Dendritic cell treated with granulocyte-macrophage colony-stimulating factor and Interleukin-4, amounts not matched to agents 40 ng/mL and 50 ng/mL, for 4 days (primary cell): ENCODE data around the gene CSTPP1.

Source experiments
- H3K27ac Mint-ChIP-seq: one replicate; pipeline ENCODE4 v1.8.0; 2022; ENCODE audit warnings: mild to moderate bottlenecking, mixed read lengths
- H3K27me3 Mint-ChIP-seq: one replicate; pipeline ENCODE4 v1.8.0; 2022; ENCODE audit warnings: mild to moderate bottlenecking, mixed read lengths
- H3K36me3 Mint-ChIP-seq: one replicate; pipeline ENCODE4 v1.8.0; 2022; ENCODE audit warnings: low read depth, mixed read lengths
- H3K4me1 Mint-ChIP-seq: one replicate; pipeline ENCODE4 v1.8.0; 2022; ENCODE audit warnings: low read depth, mixed read lengths
- H3K4me3 Mint-ChIP-seq: one replicate; pipeline ENCODE4 v1.8.0; 2022; ENCODE audit warnings: mild to moderate bottlenecking, moderate library complexity, mixed read lengths
- H3K9me3 Mint-ChIP-seq: one replicate; pipeline ENCODE4 v1.8.0; 2022; ENCODE audit warnings: mixed read lengths
- intact Hi-C: fragments of 100-400 bp; cut with micrococcal nuclease; formaldehyde crosslinking; loops from one replicate; pipeline ENCODE4 v1.15.0; 2022

CSTPP1 gene

DNA sequence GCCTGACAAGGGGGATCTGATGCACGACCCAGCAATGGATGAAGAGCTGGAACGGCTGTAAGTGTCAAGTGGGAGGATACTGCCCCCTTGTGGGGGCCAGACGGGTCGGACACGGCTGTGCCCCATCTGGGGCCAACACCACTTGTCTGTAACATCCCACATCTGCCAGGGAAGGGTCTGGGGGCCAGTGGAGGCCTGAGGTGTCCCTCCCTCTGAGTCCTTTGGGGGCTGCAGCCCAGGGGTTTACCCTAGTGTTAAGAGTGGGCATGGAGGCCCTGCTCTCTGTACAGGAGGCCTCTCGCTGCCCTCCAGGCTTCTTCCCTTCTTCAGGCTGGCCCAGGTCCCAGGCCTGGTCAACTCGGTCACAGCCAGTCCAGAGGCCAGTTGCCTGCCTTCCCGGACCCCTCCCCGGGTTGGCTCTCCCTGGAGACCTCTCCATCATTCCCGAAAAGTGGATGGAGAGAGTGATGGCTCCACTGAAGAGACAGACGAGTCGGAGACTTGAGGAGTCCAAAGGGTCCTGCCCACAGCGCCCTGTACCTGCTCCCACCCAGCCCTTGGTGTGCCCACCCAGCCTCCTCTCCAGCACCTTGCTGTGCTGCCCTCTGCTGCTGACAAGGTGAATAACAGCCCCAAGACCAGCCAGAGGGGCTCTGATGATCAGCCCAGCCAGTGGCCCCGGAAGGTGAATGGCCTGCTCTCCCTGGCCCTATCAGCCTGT lies 224.7 kb downstream of the CSTPP1 start:
- intact Hi-C loops: no loop called here
- no peaks in the 10 kb centered on the region for H3K27me3 Mint-ChIP-seq
- peaks cover 64% of the 10 kb centered on the region for H3K36me3 Mint-ChIP-seq
- no peaks in the 10 kb centered on the region for H3K9me3 Mint-ChIP-seq
- H3K27ac Mint-ChIP-seq: no peak overlapping the region
- peaks cover 11% of the 10 kb centered on the region for H3K4me1 Mint-ChIP-seq
- H3K4me3 Mint-ChIP-seq: no peak overlapping the region

DNA sequence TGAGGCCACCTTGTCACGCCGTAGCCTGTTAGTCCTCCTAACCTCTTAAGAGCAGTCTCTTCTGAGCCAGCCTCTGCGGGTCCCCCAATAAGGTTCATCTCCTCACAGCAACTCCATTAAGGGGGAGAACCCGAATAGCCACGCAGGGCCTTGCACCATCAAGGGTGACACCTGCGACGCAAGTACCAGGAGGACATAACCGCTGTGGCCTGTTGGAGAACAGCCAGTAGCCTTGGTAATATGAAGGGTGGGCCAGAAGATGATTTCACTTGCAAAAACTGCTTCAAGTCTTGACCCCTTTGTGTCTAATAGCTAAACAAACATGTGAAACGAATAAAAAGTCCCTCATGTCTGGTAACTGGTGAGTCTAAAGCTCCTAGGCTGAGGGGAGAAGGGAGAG lies 225.3 kb downstream of the CSTPP1 start:
- peaks cover 11% of the 10 kb centered on the region for H3K4me1 Mint-ChIP-seq
- no peaks in the 10 kb centered on the region for H3K27me3 Mint-ChIP-seq
- intact Hi-C loops: no loop called here
- no peak overlapping the region for H3K4me3 Mint-ChIP-seq
- peaks cover 67% of the 10 kb centered on the region for H3K36me3 Mint-ChIP-seq
- no peak overlapping the region for H3K27ac Mint-ChIP-seq
- H3K9me3 Mint-ChIP-seq: no peaks in the 10 kb centered on the region

DNA sequence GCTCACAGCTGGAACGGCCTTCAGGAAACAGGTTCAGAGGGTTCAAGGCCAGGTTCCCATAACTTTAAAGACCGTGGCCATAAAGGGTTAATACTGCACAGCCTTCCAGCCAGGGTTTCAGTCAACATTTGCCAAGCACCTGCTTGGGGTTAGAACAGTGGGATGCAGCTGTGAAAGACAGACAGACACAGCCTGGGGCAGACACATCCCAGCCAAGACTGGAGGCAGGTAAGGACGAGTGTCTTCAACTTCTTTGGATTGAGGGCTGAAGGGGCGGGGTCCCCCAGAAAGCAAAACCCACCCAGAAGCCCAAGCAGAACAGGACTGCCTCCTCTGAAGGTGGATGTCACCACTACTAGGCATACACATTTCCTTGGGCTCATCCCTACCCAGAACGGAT lies 225.9 kb downstream of the CSTPP1 start:
- Mint-ChIP-seq H3K9me3 (no peaks in the 10 kb centered on the region), H3K27me3 (no peaks in the 10 kb centered on the region), H3K27ac (no peak overlapping the region), H3K36me3 (peaks cover 70% of the 10 kb centered on the region), H3K4me1 (peaks cover 11% of the 10 kb centered on the region), H3K4me3 (no peak overlapping the region)
- intact Hi-C loops: no loop called here

DNA sequence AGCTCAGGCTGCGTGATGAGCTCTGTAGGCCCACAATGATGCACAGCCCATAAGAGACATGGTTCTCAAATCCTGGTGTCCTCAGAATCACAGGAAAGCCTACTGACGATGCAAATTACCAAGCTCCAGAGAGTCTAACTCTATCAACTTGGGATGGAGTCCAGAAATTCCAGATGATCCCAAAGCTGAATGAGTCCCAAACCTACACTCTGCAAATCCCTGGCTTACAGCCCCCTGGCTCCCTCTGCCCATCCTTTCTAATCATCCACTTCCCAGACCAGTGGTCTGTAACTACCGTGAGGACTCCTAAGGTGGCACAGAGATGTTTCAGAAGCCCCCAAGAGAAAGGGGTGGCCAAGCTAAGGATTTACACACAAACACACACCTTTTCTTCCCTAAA lies 226.6 kb downstream of the CSTPP1 start:
- H3K27ac Mint-ChIP-seq: no peak overlapping the region
- H3K4me3 Mint-ChIP-seq: no peak overlapping the region
- H3K9me3 Mint-ChIP-seq: no peaks in the 10 kb centered on the region
- H3K27me3 Mint-ChIP-seq: no peaks in the 10 kb centered on the region
- intact Hi-C loops: no loop called here
- peaks cover 10% of the 10 kb centered on the region for H3K4me1 Mint-ChIP-seq
- H3K36me3 Mint-ChIP-seq: peaks cover 77% of the 10 kb centered on the region

GRCh38 chr11:47163898-47164297 lies 227.3 kb downstream of the CSTPP1 start:
- intact Hi-C loops: no loop called here
- H3K36me3 Mint-ChIP-seq: peaks cover 84% of the 10 kb centered on the region
- no peaks in the 10 kb centered on the region for H3K27me3 Mint-ChIP-seq
- H3K9me3 Mint-ChIP-seq: no peaks in the 10 kb centered on the region
- no peak overlapping the region for H3K27ac Mint-ChIP-seq
- H3K4me1 Mint-ChIP-seq: peaks cover 6% of the 10 kb centered on the region
- no peak overlapping the region for H3K4me3 Mint-ChIP-seq

DNA sequence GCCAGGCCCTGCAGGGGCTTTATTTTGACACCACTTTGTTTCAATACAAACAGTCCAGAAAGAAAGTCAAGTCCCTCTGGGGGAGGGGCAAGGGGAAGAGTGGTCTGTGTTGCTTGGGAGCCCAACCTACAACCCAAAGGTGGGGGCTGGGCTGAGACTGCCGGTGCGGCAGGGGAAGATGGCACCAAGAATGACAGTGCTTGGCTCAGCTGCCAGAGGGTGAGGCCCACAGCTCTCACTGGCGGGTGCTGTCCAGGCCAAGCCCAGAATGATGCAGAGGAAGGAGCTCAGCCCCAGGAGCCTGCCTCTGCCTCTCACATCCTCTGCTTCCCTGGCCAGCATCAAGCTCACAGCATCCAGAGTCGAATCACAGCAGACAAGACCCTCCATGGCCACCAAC lies 227.8 kb downstream of the CSTPP1 start:
- Mint-ChIP-seq H3K27ac (no peak overlapping the region), H3K36me3 (peaks cover 84% of the 10 kb centered on the region), H3K4me3 (no peak overlapping the region), H3K9me3 (no peaks in the 10 kb centered on the region), H3K4me1 (peaks cover 6% of the 10 kb centered on the region), H3K27me3 (no peaks in the 10 kb centered on the region)
- intact Hi-C loops: no loop called here

GRCh38 chr11:47165253-47165840 lies 228.8 kb downstream of the CSTPP1 start:
- H3K36me3 Mint-ChIP-seq: peaks cover 90% of the 10 kb centered on the region
- peaks cover 6% of the 10 kb centered on the region for H3K4me1 Mint-ChIP-seq
- H3K4me3 Mint-ChIP-seq: no peak overlapping the region
- H3K27ac Mint-ChIP-seq: no peak overlapping the region
- H3K9me3 Mint-ChIP-seq: no peaks in the 10 kb centered on the region
- H3K27me3 Mint-ChIP-seq: no peaks in the 10 kb centered on the region
- intact Hi-C loops: no loop called here

DNA sequence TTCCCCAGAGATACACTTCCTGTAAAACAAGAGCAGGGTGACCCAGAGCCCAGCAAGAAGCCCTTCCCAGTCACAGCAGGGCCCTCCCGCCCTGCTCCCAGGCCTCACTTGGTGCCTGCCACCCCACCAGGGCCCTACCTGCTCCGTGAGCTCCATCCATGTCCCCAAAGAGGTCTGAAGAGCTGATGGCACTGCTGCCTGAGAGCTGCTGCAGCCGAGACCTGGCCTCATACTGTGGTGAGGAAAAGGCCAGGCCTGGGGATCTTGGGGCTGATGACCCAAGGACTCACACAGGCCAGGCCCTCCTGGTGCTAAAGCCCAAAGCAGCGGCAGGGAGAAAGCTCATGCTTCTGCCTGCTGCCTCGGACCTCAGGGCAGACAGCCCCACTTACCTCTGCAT lies 229.8 kb downstream of the CSTPP1 start:
- peaks cover 100% of the 10 kb centered on the region for H3K36me3 Mint-ChIP-seq
- no peaks in the 10 kb centered on the region for H3K27me3 Mint-ChIP-seq
- H3K9me3 Mint-ChIP-seq: no peaks in the 10 kb centered on the region
- no peak overlapping the region for H3K4me3 Mint-ChIP-seq
- intact Hi-C loops: no loop called here
- H3K27ac Mint-ChIP-seq: no peak overlapping the region
- peaks cover 8% of the 10 kb centered on the region for H3K4me1 Mint-ChIP-seq

DNA sequence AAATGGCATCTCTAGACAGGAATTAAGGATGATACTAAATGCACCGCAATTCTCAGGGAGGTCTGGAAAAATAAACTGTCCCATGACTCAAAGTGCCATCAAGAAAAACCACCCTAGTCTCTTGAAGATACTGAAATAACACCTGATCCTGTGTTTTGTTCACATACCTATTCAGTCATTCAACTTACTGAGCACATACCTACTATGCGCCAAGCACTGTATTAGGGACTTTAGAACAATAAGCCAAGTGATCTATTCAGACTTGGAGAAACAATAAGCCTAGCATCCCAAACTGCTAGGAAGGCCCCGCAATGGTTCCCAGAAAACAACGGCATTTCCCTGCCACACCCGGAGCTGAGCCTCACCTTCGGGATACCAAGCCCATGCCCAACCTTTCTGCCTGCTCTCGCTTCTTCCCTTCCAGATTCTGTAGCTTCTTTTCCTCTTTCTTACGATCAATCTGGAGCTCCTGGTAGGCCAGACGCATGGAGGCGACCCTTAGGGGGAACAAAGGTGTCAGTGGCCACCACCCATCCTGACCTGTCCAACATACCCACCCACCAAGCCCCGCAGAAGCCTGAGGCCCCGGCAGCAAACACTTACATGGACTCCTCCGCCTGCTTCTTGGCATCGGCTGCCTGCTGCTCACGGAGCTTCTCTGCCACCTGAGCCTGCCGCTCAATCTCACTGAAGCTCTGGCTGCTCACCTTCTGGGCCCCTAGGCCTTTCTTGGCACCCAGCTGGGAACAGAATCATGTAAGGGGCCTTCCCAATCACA lies 234.7 kb downstream of the CSTPP1 start:
- H3K4me1 Mint-ChIP-seq: peaks cover 39% of the 10 kb centered on the region
- no peaks in the 10 kb centered on the region for H3K27me3 Mint-ChIP-seq
- H3K36me3 Mint-ChIP-seq: peaks cover 100% of the 10 kb centered on the region
- intact Hi-C loops: no loop called here
- no peak overlapping the region for H3K4me3 Mint-ChIP-seq
- H3K27ac Mint-ChIP-seq: no peak overlapping the region
- no peaks in the 10 kb centered on the region for H3K9me3 Mint-ChIP-seq

- intact Hi-C loops: no loop called here
- H3K27ac Mint-ChIP-seq: no peak overlapping the region
- no peaks in the 10 kb centered on the region for H3K27me3 Mint-ChIP-seq
- no peaks in the 10 kb centered on the region for H3K9me3 Mint-ChIP-seq
- peaks cover 39% of the 10 kb centered on the region for H3K4me1 Mint-ChIP-seq
- peaks cover 100% of the 10 kb centered on the region for H3K36me3 Mint-ChIP-seq
- no peak overlapping the region for H3K4me3 Mint-ChIP-seq
Observed at GRCh38 chr11:47171856-47172255, 235.3 kb downstream of the CSTPP1 start.

GRCh38 chr11:47172740-47173336 lies 236.3 kb downstream of the CSTPP1 start:
- Mint-ChIP-seq H3K4me3 (no peak overlapping the region), H3K4me1 (peaks cover 48% of the 10 kb centered on the region), H3K27ac (no peak overlapping the region), H3K36me3 (peaks cover 91% of the 10 kb centered on the region), H3K27me3 (no peaks in the 10 kb centered on the region), H3K9me3 (no peaks in the 10 kb centered on the region)
- intact Hi-C loops: no loop called here

- H3K27ac Mint-ChIP-seq: peak overlapping the region; percentile 91
- H3K27me3 Mint-ChIP-seq: no peaks in the 10 kb centered on the region
- intact Hi-C loops: no loop called here
- H3K36me3 Mint-ChIP-seq: peaks cover 61% of the 10 kb centered on the region
- H3K4me3 Mint-ChIP-seq: peak overlapping the region; percentile 98
- no peaks in the 10 kb centered on the region for H3K9me3 Mint-ChIP-seq
- H3K4me1 Mint-ChIP-seq: peaks cover 55% of the 10 kb centered on the region
Observed at GRCh38 chr11:47175746-47176327, 239.3 kb downstream of the CSTPP1 start.

DNA sequence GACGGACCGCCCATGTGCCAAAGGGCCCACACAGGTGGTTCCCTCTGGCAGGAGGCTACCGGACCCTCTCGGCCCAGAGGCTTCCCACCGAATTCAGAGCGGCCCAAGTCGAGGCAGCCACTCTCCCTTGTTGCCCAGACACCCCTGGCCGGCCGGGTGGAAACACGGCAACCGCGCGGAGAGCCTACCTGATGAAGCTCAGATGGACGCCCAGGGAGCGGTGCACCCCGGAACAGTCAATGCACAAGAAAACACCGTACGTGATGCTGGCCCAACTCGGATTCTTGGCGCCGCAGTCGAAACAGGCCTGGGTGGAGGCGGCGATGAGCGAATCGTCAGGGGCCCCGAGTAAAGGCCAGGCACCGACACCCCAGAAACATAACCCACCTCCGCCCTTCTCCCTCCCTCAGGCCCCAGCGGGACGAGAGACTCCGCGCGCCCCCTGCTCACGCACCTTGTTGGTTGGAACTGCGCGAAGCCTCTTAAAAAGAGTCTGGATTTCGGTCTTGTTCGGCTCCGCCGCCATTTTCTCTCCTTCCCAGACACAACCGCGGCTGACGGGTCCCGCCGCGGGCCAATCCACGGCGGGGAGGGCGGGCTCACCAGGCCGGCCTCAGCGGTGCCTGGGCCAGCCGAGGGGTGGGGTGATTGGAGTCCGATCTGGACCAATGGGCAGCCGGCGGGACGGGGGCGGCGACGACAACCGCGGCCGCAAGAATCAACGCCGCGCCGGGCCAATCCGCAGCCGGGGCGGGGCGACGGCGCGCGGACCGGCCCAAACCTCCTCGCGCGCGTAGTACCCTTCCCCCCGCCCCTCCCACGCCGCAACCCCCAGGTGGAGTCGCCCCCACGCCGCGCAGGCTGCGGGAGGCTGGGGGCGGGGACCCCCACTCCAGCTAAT lies 240.0 kb downstream of the CSTPP1 start, which contains the start of gene ARFGAP2:
ARFGAP2 (minus strand) TSS at position 552 of the 901 bp plus-strand sequence; CDS start at position 526, 26 bp downstream.
- intact Hi-C loops: loop anchor here (1.0 kb wide), 2 partner anchors 38 to 93 kb away; partner anchors contain the start of gene DDB2
- Mint-ChIP-seq H3K9me3 (no peaks in the 10 kb centered on the region), H3K36me3 (peaks cover 53% of the 10 kb centered on the region), H3K4me1 (peaks cover 50% of the 10 kb centered on the region), H3K27ac (peak within 1 kb of the TSS; percentile 91), H3K27me3 (no peaks in the 10 kb centered on the region), H3K4me3 (peak within 1 kb of the TSS; percentile 98)
